Measurements from ENCODE around the gene CDC42SE1. TPM values are rescaled to one million over a fixed set of nuclear protein-coding genes. Genes with fewer than 3 reads are reported as not detected.

The CDC42SE1 gene
- polyA plus RNA-seq, 3 donors: 62.1 to 302 (median 75.7) TPM

DNA sequence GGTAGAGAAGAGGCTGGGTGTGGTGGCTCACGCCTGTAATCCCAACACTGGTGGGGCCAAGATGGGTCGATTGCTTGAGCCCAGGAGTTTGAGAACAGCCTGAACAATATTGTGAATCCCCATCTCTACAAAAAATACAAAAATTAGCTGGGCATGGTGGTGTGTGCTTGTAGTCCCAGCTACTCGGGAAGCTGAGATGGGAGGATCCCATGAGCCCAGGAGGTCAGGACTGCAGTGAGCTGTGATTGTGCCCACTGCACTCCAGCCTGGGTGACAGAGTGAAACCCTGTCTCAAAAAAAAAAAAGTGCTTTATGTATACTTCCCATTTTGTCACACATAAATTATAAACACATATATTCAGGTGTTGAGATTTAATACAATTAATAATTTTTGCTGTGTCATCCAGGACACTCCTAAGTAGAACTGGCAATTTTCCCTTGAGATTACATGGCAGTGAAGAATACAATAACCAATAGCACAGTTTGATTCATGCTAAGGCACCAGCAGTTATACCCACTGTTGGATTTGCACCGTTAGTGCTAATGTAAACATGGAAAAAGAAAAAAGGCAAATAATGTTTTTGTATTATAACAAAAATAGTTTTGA is 26.6 kb upstream of the CDC42SE1 start:
- Mint-ChIP-seq H3K27me3 (ENCODE audit: low read depth in 3 of 3) (no peaks in the 10 kb centered on the region), H3K9me3 (peaks cover 0 to 6% (median 0%) of the 10 kb centered on the region in 7 donors), H3K4me3 (no peak overlapping the region), H3K4me1 (peaks cover 9% of the 10 kb centered on the region), H3K36me3 (peaks cover 9 to 18% of the 10 kb centered on the region in 2 donors), H3K27ac (no peak overlapping the region)
- H3K9ac ChIP-seq (ENCODE audit: insufficient read depth, low read length, poor library complexity, severe bottlenecking): no peak overlapping the region
- no CpG with 5 or more reads among the region's 4 CpGs for WGBS (ENCODE audit: insufficient coverage)
- H2AFZ ChIP-seq (ENCODE audit: insufficient read depth, low read depth, low read length, poor library complexity, severe bottlenecking): no peak overlapping the region
- no peaks in the 10 kb centered on the region for H3K79me2 ChIP-seq (ENCODE audit: insufficient read depth, low read length)
- TF ChIP-seq CTCF (IDR thresholded peaks at IDR 0.05): no peak
- no peak for DNase-seq
- no peaks in the 10 kb centered on the region for H3K36me3 ChIP-seq (replicated peaks in 1 of 2; ENCODE audit: control insufficient read depth in 1 of 2, insufficient read depth in 2 of 2, low read length in 2 of 2)
- no peak overlapping the region for H3K4me3 ChIP-seq (replicated peaks in 1 of 3; ENCODE audit: low read depth in 2 of 3, low read length in 3 of 3)
- peaks cover 9 to 11% of the 10 kb centered on the region in 2 donors for H3K4me1 ChIP-seq (ENCODE audit: control insufficient read depth in 1 of 2, insufficient read depth in 2 of 2, low read length in 2 of 2)
- no peaks in the 10 kb centered on the region for H3K9me3 ChIP-seq (replicated peaks in 1 of 2; ENCODE audit: control insufficient read depth in 1 of 2, insufficient read depth in 1 of 2, low read length in 2 of 2)
- H4K20me1 ChIP-seq (ENCODE audit: insufficient read depth, low read length): no peaks in the 10 kb centered on the region
- no peak overlapping the region for H3K27ac ChIP-seq (ENCODE audit: low read depth in 1 of 2, low read length in 2 of 2)
- intact Hi-C loops (cut with micrococcal nuclease): no loop called here
- no peaks in the 10 kb centered on the region for H3K27me3 ChIP-seq (ENCODE audit: control insufficient read depth in 2 of 2, insufficient read depth in 2 of 2, low read length in 2 of 2)
- H3K4me2 ChIP-seq (replicated peaks; ENCODE audit: extremely low read depth, low read length, poor library complexity, severe bottlenecking): no peak overlapping the region

GRCh38 chr1:151072224-151072623 is 12.8 kb upstream of the CDC42SE1 start:
- H3K4me2 ChIP-seq (replicated peaks; ENCODE audit: extremely low read depth, low read length, poor library complexity, severe bottlenecking): no peak overlapping the region
- Mint-ChIP-seq H3K4me1 (peaks cover 8% of the 10 kb centered on the region), H3K4me3 (no peak overlapping the region), H3K27ac (peak overlapping the region in 1 of 7 donors; percentile 99), H3K36me3 (peaks cover 10 to 32% of the 10 kb centered on the region in 2 donors), H3K9me3 (no peaks in the 10 kb centered on the region), H3K27me3 (ENCODE audit: low read depth in 3 of 3) (no peaks in the 10 kb centered on the region)
- no peak for DNase-seq
- H4K20me1 ChIP-seq (ENCODE audit: insufficient read depth, low read length): no peaks in the 10 kb centered on the region
- no peak for TF ChIP-seq CTCF (IDR thresholded peaks at IDR 0.05)
- H2AFZ ChIP-seq (ENCODE audit: insufficient read depth, low read depth, low read length, poor library complexity, severe bottlenecking): peak overlapping the region; percentile 99
- no peak overlapping the region for H3K9ac ChIP-seq (ENCODE audit: insufficient read depth, low read length, poor library complexity, severe bottlenecking)
- no peak overlapping the region for H3K4me3 ChIP-seq (replicated peaks in 1 of 3; ENCODE audit: low read depth in 2 of 3, low read length in 3 of 3)
- no peaks in the 10 kb centered on the region for H3K27me3 ChIP-seq (ENCODE audit: control insufficient read depth in 2 of 2, insufficient read depth in 2 of 2, low read length in 2 of 2)
- H3K27ac ChIP-seq (ENCODE audit: low read depth in 1 of 2, low read length in 2 of 2): no peak overlapping the region
- intact Hi-C loops (cut with micrococcal nuclease): no loop called here
- peaks cover 15 to 23% of the 10 kb centered on the region in 2 donors for H3K4me1 ChIP-seq (ENCODE audit: control insufficient read depth in 1 of 2, insufficient read depth in 2 of 2, low read length in 2 of 2)
- no peaks in the 10 kb centered on the region for H3K36me3 ChIP-seq (replicated peaks in 1 of 2; ENCODE audit: control insufficient read depth in 1 of 2, insufficient read depth in 2 of 2, low read length in 2 of 2)
- H3K79me2 ChIP-seq (ENCODE audit: insufficient read depth, low read length): peaks cover 19% of the 10 kb centered on the region
- WGBS (ENCODE audit: insufficient coverage): 87% methylated on average over 12 of the region's 13 CpGs
- no peaks in the 10 kb centered on the region for H3K9me3 ChIP-seq (replicated peaks in 1 of 2; ENCODE audit: control insufficient read depth in 1 of 2, insufficient read depth in 1 of 2, low read length in 2 of 2)
